Amniotic stem cell (primary cell): ENCODE measurements around the gene ANKRD33B.
A peak's percentile ranks its signal among the peaks of the same experiment; 100 is the strongest.
"Not testable (repeated sequence)": the region's sequence is repeated elsewhere in the genome, so short reads cannot be mapped to it uniquely, and the experiment has no call there.

Experiments
- DNase-seq: peaks from one replicate; lab custom pipeline; 2025; lab: John Stamatoyannopoulos, UW

The ANKRD33B gene

GRCh38 chr5:10537624-10538023, 26.2 kb upstream of the ANKRD33B start:
- DNase-seq: no peak

- DNase-seq: no peak
Measured at GRCh38 chr5:10538103-10538788, 25.6 kb upstream of the ANKRD33B start.

GRCh38 chr5:10538789-10539686, 24.8 kb upstream of the ANKRD33B start:
- DNase-seq: no peak

GRCh38 chr5:10539687-10539998, 24.2 kb upstream of the ANKRD33B start:
- no peak for DNase-seq

GRCh38 chr5:10540036-10540544, 23.8 kb upstream of the ANKRD33B start:
- DNase-seq: no peak

- DNase-seq: no peak
Measured at GRCh38 chr5:10540951-10541646, 22.8 kb upstream of the ANKRD33B start.

- no peak for DNase-seq
Measured at GRCh38 chr5:10542055-10542550, 21.8 kb upstream of the ANKRD33B start.

GRCh38 chr5:10543585-10544040, 20.3 kb upstream of the ANKRD33B start:
- DNase-seq: no peak

- DNase-seq: no peak
Measured at GRCh38 chr5:10545084-10545483, 18.8 kb upstream of the ANKRD33B start.

- no peak for DNase-seq
Measured at GRCh38 chr5:10546186-10546585, 17.7 kb upstream of the ANKRD33B start.

GRCh38 chr5:10548418-10549122, 15.3 kb upstream of the ANKRD33B start:
- no peak for DNase-seq

GRCh38 chr5:10549123-10549514, 14.8 kb upstream of the ANKRD33B start:
- DNase-seq: not testable (repeated sequence)

GRCh38 chr5:10550222-10550995, 13.5 kb upstream of the ANKRD33B start:
- DNase-seq: no peak

- DNase-seq: no peak
Measured at GRCh38 chr5:10551782-10552138, 12.1 kb upstream of the ANKRD33B start.

- DNase-seq: no peak
Measured at GRCh38 chr5:10552183-10553143, 11.4 kb upstream of the ANKRD33B start.

GRCh38 chr5:10553476-10553875, 10.4 kb upstream of the ANKRD33B start:
- no peak for DNase-seq

GRCh38 chr5:10555277-10555684, 8.6 kb upstream of the ANKRD33B start:
- DNase-seq: peak; percentile 34

- peak; percentile 27 for DNase-seq
Measured at GRCh38 chr5:10556289-10556807, 7.5 kb upstream of the ANKRD33B start.

GRCh38 chr5:10556893-10557746, 6.8 kb upstream of the ANKRD33B start:
- DNase-seq: no peak
